Activated naive CD8-positive, alpha-beta T cell treated with anti-CD3 and anti-CD28 coated beads, Interleukin-2, amount 50 U/mL, for 24 hours (primary cell): Measurements from ENCODE around the gene SNIP1.
"Not testable (repeated sequence)": the region's sequence is repeated elsewhere in the genome, so short reads cannot be mapped to it uniquely, and the experiment has no call there.

Source experiments
- ATAC-seq: fragments of 150-1000 bp; cut with Tn5 transposase; one replicate; pipeline ENCODE4 v1.10.0; 2021
- DNase-seq: peaks from one replicate; pipeline ENCODE4 v3.0.0; 2021
- H3K27ac Mint-ChIP-seq: one replicate; pipeline ENCODE4 v1.8.0; 2021; ENCODE audit warnings: mild to moderate bottlenecking, mixed read lengths
- H3K27me3 Mint-ChIP-seq: one replicate; pipeline ENCODE4 v1.8.0; 2021; ENCODE audit warnings: mixed read lengths
- H3K36me3 Mint-ChIP-seq: one replicate; pipeline ENCODE4 v1.8.0; 2021; ENCODE audit warnings: low read depth, mixed read lengths
- H3K4me1 Mint-ChIP-seq: one replicate; pipeline ENCODE4 v1.8.0; 2021; ENCODE audit warnings: mixed read lengths
- H3K4me3 Mint-ChIP-seq: one replicate; pipeline ENCODE4 v1.8.0; 2021; ENCODE audit warnings: mild to moderate bottlenecking, moderate library complexity, mixed read lengths
- H3K9me3 Mint-ChIP-seq: one replicate; pipeline ENCODE4 v1.8.0; 2021; ENCODE audit warnings: mixed read lengths

Gene SNIP1

DNA sequence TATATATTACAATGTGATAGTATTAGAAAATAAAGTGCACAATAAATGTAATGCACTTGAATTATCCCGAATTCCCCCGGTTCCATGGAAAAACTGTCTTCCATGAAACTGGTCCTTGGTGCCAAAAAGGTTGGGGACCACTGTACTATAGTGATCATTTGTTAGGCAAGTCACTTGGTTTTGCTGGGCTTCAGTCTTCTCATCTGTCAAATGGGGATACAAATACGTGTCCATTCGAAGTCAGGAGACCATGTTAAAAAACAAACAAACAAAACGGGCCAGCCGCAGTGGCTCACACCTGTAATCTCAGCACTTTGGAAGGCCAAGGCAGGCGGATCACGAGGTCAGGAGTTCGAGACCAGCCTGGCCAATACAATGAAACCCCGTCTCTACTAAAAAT is 14.9 kb downstream of the SNIP1 start:
- DNase-seq, H3K9me3 Mint-ChIP-seq, H3K4me3 Mint-ChIP-seq, H3K4me1 Mint-ChIP-seq, ATAC-seq, H3K27me3 Mint-ChIP-seq, H3K27ac Mint-ChIP-seq: not testable (repeated sequence)
- peaks cover 50% of the 10 kb centered on the region for H3K36me3 Mint-ChIP-seq

DNA sequence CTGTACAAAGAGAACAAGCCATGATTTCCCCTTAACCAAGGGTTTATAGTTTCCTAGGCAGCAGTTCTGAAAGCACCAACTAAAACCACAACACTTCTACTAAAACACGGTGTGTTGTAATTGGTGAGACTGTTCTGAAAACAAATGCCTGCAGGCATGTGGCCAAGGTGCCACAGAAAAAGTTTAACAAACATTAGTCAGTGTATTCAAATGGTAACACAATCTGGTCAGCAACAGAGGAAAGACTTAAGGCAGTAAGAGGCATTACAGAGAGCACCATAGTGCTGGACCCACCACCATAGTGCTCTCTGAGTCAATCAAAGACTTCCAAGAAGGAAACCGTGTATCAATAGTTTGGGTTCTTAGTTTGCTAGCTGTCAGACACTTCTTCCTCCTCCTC is 16.7 kb downstream of the SNIP1 start:
- no peak overlapping the region for H3K4me3 Mint-ChIP-seq
- peaks cover 45% of the 10 kb centered on the region for H3K36me3 Mint-ChIP-seq
- DNase-seq: no peak
- H3K27ac Mint-ChIP-seq: peak overlapping the region; percentile 6
- peak; percentile 46 for ATAC-seq
- H3K27me3 Mint-ChIP-seq: no peaks in the 10 kb centered on the region
- H3K4me1 Mint-ChIP-seq: peaks cover 7% of the 10 kb centered on the region
- H3K9me3 Mint-ChIP-seq: no peaks in the 10 kb centered on the region

DNA sequence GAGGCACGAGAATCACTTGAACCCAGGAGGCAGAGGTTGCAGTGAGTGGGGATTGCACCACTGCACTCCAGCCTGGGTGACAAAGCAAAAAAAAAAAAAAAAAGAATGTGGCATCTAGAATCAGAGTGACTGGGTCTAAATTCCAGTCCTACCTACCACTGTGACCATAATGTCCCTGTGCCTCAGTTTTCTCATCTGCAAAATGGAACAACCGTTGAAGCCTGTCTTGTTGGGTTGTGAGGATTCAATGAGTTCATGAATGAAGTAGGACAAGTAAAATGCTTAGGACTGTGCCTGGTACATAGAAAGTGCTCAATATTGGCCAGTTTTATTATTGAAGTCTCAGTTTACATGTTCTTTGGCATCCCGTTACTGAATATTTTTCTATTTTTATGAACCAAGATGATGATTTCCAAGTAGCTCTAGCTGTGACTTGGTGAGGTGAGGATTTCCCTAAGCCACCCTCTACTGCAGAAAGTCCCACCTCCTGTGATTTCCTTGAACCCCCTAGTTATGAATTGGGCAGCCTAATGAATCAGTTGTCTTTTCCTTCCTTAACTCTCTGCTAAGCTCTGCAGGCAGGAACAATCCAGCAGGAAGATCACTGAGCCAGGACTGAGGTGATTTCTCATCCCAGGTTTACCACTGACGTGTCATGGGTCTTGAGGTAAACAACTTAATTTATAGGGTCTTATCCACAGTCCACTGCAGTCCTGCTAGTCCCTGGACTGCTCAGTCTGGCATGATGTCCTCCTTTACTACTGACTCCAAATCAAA is 20.6 kb downstream of the SNIP1 start:
- H3K27ac Mint-ChIP-seq: peak overlapping the region; percentile 13

DNA sequence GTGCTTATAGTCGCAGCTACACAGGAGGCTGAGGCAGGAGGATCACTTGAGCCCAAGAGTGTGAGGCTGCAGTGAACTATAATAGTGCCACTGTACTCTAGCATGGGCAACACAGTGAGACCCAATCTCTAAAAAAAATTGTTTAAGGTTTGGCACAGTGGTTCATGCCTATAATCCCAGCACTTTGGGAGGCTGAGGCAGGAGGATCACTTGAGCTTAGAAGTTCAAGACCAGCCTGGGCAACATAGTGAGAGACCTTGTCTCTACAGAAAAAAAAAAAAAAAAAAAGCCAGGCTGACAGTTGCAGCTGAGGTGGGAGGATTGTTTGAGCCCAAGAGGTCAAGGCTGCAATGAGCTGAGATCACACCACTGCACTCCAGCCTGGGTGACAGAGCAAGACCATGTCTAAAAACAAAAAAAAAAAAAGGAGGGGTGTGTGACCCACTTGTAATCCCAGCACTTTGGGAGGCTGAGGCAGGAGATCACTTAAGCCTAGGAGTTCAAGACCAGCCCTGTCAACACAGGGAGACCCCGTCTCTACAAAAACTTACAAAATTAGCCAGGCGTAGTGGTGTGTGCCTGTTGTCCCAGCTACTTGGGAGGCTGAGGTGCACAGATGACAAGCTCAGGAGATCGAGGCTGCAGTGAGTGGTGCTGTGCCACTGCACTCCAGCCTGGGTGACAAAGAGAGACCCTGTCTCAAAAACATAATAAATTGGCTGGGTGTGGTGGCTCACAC is 21.5 kb downstream of the SNIP1 start:
- H3K9me3 Mint-ChIP-seq, ATAC-seq, H3K4me3 Mint-ChIP-seq, H3K27me3 Mint-ChIP-seq, DNase-seq, H3K27ac Mint-ChIP-seq, H3K4me1 Mint-ChIP-seq: not testable (repeated sequence)
- peaks cover 19% of the 10 kb centered on the region for H3K36me3 Mint-ChIP-seq

More for the DNA sequence above, 20.6 kb downstream of the SNIP1 start:
- H3K36me3 Mint-ChIP-seq: peaks cover 28% of the 10 kb centered on the region
- H3K27me3 Mint-ChIP-seq: no peaks in the 10 kb centered on the region
- H3K4me1 Mint-ChIP-seq: peaks cover 7% of the 10 kb centered on the region
- no peaks in the 10 kb centered on the region for H3K9me3 Mint-ChIP-seq
- ATAC-seq (no peak), DNase-seq (no peak)
- H3K4me3 Mint-ChIP-seq: no peak overlapping the region

DNA sequence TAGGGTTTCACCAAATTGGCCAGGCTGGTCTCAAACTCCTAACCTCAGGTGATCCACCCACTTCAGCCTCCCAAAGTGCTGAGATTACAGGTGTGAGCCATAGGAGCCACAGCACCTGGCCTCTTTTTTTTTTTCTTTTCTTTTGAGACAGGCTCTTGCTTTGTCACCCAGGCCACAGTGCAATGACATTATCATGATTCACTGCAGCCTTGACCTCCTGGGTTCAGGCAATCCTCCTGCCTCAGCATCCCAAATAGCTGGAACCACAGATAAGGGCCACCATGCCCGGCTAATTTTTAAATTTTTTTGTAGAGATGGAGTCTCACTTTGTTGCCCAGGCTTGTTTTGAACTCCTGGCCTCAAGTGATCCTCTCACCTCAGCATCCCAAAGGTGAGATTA is 24.2 kb downstream of the SNIP1 start:
- not testable (repeated sequence) for DNase-seq, H3K27me3 Mint-ChIP-seq, H3K4me3 Mint-ChIP-seq, H3K27ac Mint-ChIP-seq, H3K36me3 Mint-ChIP-seq, ATAC-seq, H3K9me3 Mint-ChIP-seq, H3K4me1 Mint-ChIP-seq

DNA sequence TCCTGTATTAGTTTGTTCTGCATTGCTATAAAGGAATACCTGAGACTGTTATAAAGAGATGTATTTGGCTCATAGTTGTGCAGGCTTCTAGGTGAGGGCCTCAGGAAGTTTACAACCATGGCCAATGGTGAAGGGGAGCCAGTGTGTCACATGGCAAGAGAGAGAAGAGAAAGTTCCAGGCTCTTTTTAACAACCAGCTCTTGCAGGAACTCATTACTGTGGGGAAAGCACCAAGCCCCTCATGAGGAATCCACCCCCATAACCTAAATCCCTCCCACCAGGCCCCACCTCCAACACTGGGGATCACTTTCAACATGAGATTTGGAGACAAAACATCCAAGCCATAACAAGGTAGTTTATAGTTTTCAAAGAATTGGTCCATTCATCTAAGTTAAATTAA is 34.5 kb downstream of the SNIP1 start:
- H3K27me3 Mint-ChIP-seq: no peaks in the 10 kb centered on the region
- no peaks in the 10 kb centered on the region for H3K9me3 Mint-ChIP-seq
- ATAC-seq: peak; percentile 20
- peaks cover 34% of the 10 kb centered on the region for H3K4me1 Mint-ChIP-seq
- peak; percentile 25 for DNase-seq
- H3K4me3 Mint-ChIP-seq: peak overlapping the region; percentile 83
- peaks cover 11% of the 10 kb centered on the region for H3K36me3 Mint-ChIP-seq
- peak overlapping the region; percentile 86 for H3K27ac Mint-ChIP-seq

DNA sequence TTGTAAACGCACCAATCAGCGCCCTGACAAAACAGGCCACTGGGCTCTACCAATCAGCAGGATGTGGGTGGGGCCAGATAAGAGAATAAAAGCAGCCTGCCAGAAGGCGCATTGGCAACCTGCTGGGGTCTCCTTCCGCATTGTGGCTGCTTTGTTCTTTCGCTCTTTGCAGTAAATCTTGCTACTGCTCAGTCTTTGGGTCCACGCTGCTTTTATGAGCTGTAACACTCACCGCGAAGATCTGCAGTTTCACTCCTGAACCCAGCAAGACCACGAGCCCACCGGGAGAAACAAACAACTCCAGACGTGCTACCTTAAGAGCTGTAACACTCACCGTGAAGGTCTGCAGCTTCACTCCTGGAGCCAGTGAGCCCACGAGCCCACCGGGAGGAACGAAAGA is 35.2 kb downstream of the SNIP1 start:
- H3K36me3 Mint-ChIP-seq: peaks cover 11% of the 10 kb centered on the region
- peaks cover 36% of the 10 kb centered on the region for H3K4me1 Mint-ChIP-seq
- H3K27ac Mint-ChIP-seq: peak overlapping the region; percentile 86
- DNase-seq: peak; percentile 68
- ATAC-seq, H3K9me3 Mint-ChIP-seq, H3K27me3 Mint-ChIP-seq: not testable (repeated sequence)
- H3K4me3 Mint-ChIP-seq: peak overlapping the region; percentile 83

DNA sequence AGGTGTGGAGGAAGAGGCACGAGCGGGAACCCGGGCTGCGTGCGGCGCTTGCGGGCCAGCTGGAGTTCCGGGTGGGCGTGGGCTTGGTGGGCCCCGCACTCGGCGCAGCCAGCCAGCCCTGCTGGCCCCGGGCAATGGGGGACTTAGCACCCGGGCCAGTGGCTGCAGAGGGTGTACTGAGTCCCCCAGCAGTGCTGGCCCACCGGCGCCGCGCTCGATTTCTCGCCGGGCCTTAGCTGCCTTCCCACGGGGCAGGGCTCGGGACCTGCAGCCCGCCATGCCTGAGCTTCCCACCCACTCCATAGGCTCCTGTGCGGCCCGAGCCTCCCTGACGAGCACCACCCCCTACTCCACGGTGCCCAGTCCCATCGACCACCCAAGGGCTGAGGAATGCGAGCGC is 35.9 kb downstream of the SNIP1 start:
- not testable (repeated sequence) for H3K9me3 Mint-ChIP-seq, H3K27me3 Mint-ChIP-seq, ATAC-seq, H3K4me3 Mint-ChIP-seq, DNase-seq
- Mint-ChIP-seq H3K4me1 (peaks cover 42% of the 10 kb centered on the region), H3K36me3 (peaks cover 14% of the 10 kb centered on the region), H3K27ac (peak overlapping the region; percentile 86)

DNA sequence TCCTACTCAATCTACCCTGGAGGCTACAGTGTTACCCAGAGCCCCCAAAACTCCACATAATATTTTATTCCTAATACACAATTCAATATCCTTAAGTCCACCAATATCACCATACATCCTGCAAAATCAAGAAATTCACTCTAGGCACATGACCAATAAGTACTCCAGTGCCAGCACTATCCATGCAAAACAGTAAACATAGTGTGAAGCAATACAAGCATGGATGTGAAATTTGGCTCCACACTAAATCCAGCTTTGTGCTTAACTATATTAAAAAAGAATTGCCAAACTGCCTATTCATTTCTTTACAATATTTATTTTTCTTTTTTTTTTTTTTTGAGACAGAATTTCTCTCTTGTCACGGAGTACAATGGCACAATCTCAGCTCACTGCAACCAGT is 36.5 kb downstream of the SNIP1 start:
- Mint-ChIP-seq H3K27ac (no peak overlapping the region), H3K4me3 (no peak overlapping the region), H3K4me1 (peaks cover 49% of the 10 kb centered on the region), H3K9me3 (no peaks in the 10 kb centered on the region), H3K36me3 (peaks cover 15% of the 10 kb centered on the region), H3K27me3 (no peaks in the 10 kb centered on the region)
- no peak for ATAC-seq
- no peak for DNase-seq

DNA sequence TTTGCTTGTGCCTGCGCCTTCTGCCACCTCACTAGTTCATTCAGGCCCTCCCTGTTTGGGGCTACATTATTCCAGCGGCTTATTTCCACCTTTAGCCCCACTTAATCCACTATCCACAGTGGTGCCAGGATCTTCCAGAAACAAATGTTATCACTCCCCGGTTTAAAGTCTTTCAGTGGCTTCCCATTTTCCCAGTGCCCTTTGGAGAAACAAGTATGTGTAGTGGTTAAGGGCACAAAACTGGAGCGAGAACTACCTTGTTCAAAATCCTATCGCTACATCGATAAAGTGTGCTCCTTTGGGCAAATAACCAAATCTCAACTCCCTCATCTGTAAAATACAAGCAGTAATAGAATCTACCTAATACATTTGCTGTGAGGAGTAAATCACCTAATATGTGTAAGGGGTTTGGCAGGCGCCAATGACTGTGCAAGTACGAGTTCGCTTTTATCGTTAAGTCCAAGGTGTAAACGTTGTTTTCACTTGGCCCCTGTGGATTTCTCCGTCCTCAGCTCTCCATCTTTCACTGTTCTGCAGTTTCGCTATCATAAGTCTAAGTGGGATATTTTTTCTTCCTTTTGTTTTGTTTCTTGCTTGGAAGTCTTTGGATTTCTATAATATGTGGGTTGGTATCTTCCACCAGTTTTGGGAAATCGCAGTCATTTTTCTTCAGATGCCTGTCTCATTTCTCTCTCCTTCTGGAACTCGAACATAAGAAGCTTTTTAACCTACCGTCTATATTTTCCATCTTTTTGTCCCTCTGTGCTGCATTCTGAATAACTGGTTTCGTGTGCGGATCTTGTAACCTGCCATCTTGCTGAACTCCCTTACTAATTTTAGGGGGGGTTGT is 38.7 kb downstream of the SNIP1 start:
- Mint-ChIP-seq H3K27ac (peak overlapping the region; percentile 96), H3K9me3 (no peaks in the 10 kb centered on the region), H3K4me3 (peak overlapping the region; percentile 87), H3K4me1 (peaks cover 58% of the 10 kb centered on the region), H3K36me3 (peaks cover 22% of the 10 kb centered on the region), H3K27me3 (no peaks in the 10 kb centered on the region)
- DNase-seq: no peak
- no peak for ATAC-seq

DNA sequence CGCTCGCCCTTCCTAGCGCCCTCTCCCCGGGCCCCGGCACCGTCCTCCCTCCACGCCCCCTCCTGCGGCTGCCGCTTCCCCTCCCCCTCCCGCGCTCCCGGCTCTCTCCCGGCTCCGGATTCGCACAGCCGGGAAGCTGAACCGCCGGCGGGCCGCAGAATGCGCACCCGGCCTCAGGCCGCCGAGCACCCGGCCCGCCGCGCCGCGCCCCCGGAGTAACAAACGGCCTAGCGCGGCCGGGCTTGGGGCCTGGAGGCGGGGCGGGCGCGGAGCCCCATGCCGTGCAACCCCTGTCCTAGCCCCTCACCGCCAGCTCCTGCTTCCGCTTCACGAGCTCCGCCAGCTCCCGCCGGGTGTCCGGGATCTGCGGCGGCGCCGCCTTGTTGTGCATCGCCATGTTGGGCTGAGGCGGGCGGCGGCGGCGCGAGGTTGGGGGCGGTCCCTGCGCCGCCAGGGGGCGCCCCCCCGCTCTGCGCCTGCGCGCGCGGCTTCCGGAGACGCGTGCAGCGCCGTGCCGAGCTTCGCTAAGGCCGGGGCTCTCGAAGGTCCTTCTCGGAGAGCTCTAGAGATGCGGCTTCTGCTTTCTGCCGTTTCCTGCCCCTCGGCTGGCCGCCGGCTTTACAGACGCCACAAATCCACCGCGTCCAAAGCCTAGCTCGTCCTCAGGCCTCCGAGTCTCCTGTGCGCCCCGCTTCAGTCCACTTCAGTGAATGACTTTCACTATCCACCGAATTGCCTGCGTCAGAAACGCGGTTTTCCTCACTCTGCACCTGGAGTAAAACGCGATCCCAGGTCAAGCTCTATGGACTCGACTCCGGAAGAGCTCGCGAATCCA is 39.5 kb downstream of the SNIP1 start, which contains the start of gene MEAF6:
TSS of gene MEAF6 (minus strand) at position 417 of the 835 bp plus-strand sequence. CDS start at position 397, 20 bp downstream.
- peak; percentile 87 for DNase-seq
- no peaks in the 10 kb centered on the region for H3K9me3 Mint-ChIP-seq
- peak within 1 kb of the TSS; percentile 98 for H3K4me3 Mint-ChIP-seq
- H3K36me3 Mint-ChIP-seq: peaks cover 22% of the 10 kb centered on the region
- H3K27me3 Mint-ChIP-seq: no peaks in the 10 kb centered on the region
- peak; percentile 90 for ATAC-seq
- H3K4me1 Mint-ChIP-seq: peaks cover 50% of the 10 kb centered on the region
- peak within 1 kb of the TSS; percentile 98 for H3K27ac Mint-ChIP-seq

DNA sequence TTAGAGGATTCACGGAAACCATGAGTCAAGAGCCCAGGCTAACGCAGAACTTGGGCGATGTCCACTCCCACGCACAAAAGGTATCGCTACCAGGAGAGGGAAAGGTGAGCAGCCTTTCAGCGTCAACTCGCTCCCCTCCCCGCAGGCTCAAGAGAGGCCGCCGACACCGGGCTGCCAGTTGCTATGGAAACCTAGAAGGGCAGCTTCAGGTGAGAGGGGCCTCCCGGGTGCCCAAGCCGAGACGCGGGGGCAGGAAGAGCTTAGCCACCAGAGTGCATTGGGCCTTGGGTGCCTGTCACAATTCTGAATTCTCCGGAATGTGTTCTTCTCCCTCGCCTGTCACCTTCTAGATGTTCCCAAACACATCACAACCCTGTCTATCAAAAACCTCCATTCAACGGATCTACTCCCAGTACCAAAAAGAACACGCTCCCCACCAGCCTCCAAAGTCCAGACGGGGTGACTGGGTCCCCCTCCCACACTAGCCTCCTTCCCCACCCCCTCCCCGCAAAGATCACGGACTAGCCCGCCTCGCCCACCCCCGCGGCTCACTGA is 40.2 kb downstream of the SNIP1 start:
- peaks cover 49% of the 10 kb centered on the region for H3K4me1 Mint-ChIP-seq
- DNase-seq: peak; percentile 69
- H3K36me3 Mint-ChIP-seq: peaks cover 28% of the 10 kb centered on the region
- no peaks in the 10 kb centered on the region for H3K27me3 Mint-ChIP-seq
- peak; percentile 54 for ATAC-seq
- no peaks in the 10 kb centered on the region for H3K9me3 Mint-ChIP-seq
- peak overlapping the region; percentile 98 for H3K27ac Mint-ChIP-seq
- H3K4me3 Mint-ChIP-seq: peak overlapping the region; percentile 98

DNA sequence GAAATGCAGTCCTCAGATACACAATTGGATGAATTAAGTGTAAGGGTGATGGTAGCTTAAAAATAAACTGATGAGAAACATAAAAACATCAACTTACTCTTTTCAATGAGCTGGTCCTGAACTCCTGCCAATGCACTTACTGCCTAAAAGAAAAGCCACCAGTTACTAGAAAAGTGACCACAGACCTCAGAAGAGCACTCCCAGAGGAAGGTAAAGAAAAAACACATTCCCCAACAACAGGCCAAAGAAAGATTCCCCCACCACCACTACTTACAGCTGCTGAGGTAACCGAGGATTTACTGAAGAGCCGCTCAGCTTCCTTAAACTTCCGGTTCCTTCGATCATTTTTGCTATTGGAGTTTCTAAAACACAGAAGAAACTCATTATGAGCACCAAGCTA is 44.9 kb downstream of the SNIP1 start:
- H3K27me3 Mint-ChIP-seq: no peaks in the 10 kb centered on the region
- peaks cover 55% of the 10 kb centered on the region for H3K36me3 Mint-ChIP-seq
- DNase-seq (no peak), ATAC-seq (no peak)
- H3K4me1 Mint-ChIP-seq: peaks cover 43% of the 10 kb centered on the region
- H3K9me3 Mint-ChIP-seq: no peaks in the 10 kb centered on the region
- H3K4me3 Mint-ChIP-seq: no peak overlapping the region
- peak overlapping the region; percentile 0 for H3K27ac Mint-ChIP-seq
